GM15510 (cell line): Measurements from ENCODE around the gene IP6K1.

Source experiments
- POLR2A ChIP-seq: IDR thresholded peaks from 3 replicates; pipeline ENCODE4 v1.6.1; 2011; ENCODE audit warnings: borderline replicate concordance; ENCODE audit not compliant: insufficient read length; ENCODE audit errors: extremely low read depth

Gene IP6K1

GRCh38 chr3:49751501-49751900 is 34.8 kb downstream of the IP6K1 start:
- TF ChIP-seq POLR2A: no peak

- TF ChIP-seq POLR2A: no peak
These were observed 36.3 kb downstream of the IP6K1 start for GRCh38 chr3:49750056-49750455.

- no peak for TF ChIP-seq POLR2A
These were observed 38.4 kb downstream of the IP6K1 start for GRCh38 chr3:49747792-49748480.

GRCh38 chr3:49745986-49746385 is 40.4 kb downstream of the IP6K1 start:
- TF ChIP-seq POLR2A: no peak

- no peak for TF ChIP-seq POLR2A
These were observed 45.9 kb downstream of the IP6K1 start for GRCh38 chr3:49740427-49740826.

- TF ChIP-seq POLR2A: no peak
These were observed 48.2 kb downstream of the IP6K1 start for GRCh38 chr3:49738067-49738713.

- no peak for TF ChIP-seq POLR2A
These were observed 51.6 kb downstream of the IP6K1 start for GRCh38 chr3:49734752-49735151.

- TF ChIP-seq POLR2A: no peak
These were observed 52.8 kb downstream of the IP6K1 start for GRCh38 chr3:49733551-49733950.

- TF ChIP-seq POLR2A: no peak
These were observed 53.7 kb downstream of the IP6K1 start for GRCh38 chr3:49732597-49732996.

GRCh38 chr3:49729966-49730609 is 56.3 kb downstream of the IP6K1 start:
- no peak for TF ChIP-seq POLR2A

GRCh38 chr3:49727924-49728361 is 58.4 kb downstream of the IP6K1 start:
- TF ChIP-seq POLR2A: no peak

GRCh38 chr3:49727154-49727923 is 59.0 kb downstream of the IP6K1 start:
- TF ChIP-seq POLR2A: no peak

- TF ChIP-seq POLR2A: no peak
These were observed 60.2 kb downstream of the IP6K1 start for GRCh38 chr3:49725906-49726681.

GRCh38 chr3:49724586-49724985 is 61.8 kb downstream of the IP6K1 start:
- TF ChIP-seq POLR2A: no peak
